Measurements from ENCODE around the gene DR1.
"Not testable (repeated sequence)": the region's sequence is repeated elsewhere in the genome, so short reads cannot be mapped to it uniquely, and the experiment has no call there.

DNA sequence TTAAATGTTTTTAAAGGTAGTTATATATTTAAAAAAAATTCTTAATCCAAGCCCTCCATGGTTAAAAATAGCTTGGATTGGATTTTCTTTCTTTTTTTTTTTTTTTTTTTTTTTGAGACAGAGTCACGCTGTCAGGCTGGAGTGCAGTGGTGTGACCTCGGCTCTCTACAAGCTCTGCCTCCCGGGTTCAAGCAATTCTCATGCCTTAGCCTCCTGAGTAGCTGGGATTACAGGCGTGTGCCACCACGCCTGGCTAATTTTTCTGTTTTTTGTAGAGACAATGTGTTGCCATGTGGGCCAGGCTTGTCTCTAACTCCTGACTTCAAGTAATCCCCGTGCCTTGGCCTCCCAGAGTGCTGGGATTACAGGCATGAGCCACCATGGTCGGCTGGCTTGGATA lies 5.6 kb downstream of the DR1 start:
- TF ChIP-seq, protein P1, sequence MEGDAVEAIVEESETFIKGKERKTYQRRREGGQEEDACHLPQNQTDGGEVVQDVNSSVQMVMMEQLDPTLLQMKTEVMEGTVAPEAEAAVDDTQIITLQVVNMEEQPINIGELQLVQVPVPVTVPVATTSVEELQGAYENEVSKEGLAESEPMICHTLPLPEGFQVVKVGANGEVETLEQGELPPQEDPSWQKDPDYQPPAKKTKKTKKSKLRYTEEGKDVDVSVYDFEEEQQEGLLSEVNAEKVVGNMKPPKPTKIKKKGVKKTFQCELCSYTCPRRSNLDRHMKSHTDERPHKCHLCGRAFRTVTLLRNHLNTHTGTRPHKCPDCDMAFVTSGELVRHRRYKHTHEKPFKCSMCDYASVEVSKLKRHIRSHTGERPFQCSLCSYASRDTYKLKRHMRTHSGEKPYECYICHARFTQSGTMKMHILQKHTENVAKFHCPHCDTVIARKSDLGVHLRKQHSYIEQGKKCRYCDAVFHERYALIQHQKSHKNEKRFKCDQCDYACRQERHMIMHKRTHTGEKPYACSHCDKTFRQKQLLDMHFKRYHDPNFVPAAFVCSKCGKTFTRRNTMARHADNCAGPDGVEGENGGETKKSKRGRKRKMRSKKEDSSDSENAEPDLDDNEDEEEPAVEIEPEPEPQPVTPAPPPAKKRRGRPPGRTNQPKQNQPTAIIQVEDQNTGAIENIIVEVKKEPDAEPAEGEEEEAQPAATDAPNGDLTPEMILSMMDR (IDR thresholded peaks at IDR 0.05) = not testable (repeated sequence)
- TF ChIP-seq POLR2A (IDR thresholded peaks at IDR 0.05) = not testable (repeated sequence)
